ENCODE data around the gene CCNJL.

CCNJL gene

GRCh38 chr5:160245506-160246086 lies 66.8 kb downstream of the CCNJL start:
- no peak overlapping the region for H3K4me2 ChIP-seq (ENCODE audit: low read length)
- no peaks in the 10 kb centered on the region for H3F3A ChIP-seq (ENCODE audit: control insufficient read depth, insufficient read depth)
- H3K4me1 ChIP-seq (ENCODE audit: control insufficient read depth, low read length): no peaks in the 10 kb centered on the region
- no peak for TF ChIP-seq EZH2phosphoT487 (IDR thresholded peaks at IDR 0.05; ENCODE audit: borderline replicate concordance, low read length)
- TF ChIP-seq, protein P1, sequence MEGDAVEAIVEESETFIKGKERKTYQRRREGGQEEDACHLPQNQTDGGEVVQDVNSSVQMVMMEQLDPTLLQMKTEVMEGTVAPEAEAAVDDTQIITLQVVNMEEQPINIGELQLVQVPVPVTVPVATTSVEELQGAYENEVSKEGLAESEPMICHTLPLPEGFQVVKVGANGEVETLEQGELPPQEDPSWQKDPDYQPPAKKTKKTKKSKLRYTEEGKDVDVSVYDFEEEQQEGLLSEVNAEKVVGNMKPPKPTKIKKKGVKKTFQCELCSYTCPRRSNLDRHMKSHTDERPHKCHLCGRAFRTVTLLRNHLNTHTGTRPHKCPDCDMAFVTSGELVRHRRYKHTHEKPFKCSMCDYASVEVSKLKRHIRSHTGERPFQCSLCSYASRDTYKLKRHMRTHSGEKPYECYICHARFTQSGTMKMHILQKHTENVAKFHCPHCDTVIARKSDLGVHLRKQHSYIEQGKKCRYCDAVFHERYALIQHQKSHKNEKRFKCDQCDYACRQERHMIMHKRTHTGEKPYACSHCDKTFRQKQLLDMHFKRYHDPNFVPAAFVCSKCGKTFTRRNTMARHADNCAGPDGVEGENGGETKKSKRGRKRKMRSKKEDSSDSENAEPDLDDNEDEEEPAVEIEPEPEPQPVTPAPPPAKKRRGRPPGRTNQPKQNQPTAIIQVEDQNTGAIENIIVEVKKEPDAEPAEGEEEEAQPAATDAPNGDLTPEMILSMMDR (IDR thresholded peaks at IDR 0.05; ENCODE audit: low read depth, low read length, poor library complexity, severe bottlenecking): no peak
- H3K27me3 ChIP-seq (ENCODE audit: control insufficient read depth, low read length): peaks cover 5% of the 10 kb centered on the region; the same call in 1 of the 2 replicates
- no peaks in the 10 kb centered on the region for H3K9me2 ChIP-seq (replicated peaks; ENCODE audit: control insufficient read depth, low read length)
- no peak overlapping the region for H3K4me3 ChIP-seq (ENCODE audit: low read length)
- no peaks in the 10 kb centered on the region for H3K9me3 ChIP-seq (ENCODE audit: control insufficient read depth, insufficient read depth, low read length)
- no peak overlapping the region for H3K27ac ChIP-seq (ENCODE audit: low read depth, low read length)
- no peaks in the 10 kb centered on the region for H3K79me2 ChIP-seq (ENCODE audit: control insufficient read depth, low read length)
- H3K36me3 ChIP-seq (ENCODE audit: control insufficient read depth, low read length): no peaks in the 10 kb centered on the region
- no peaks in the 10 kb centered on the region for H4K20me1 ChIP-seq (ENCODE audit: control insufficient read depth, insufficient read depth, low read depth, low read length)

GRCh38 chr5:160242145-160242544 lies 70.2 kb downstream of the CCNJL start:
- Histone ChIP-seq H3K4me3 (ENCODE audit: low read length) (no peak overlapping the region), H3K4me2 (ENCODE audit: low read length) (no peak overlapping the region), H3K27me3 (ENCODE audit: control insufficient read depth, low read length) (no peaks in the 10 kb centered on the region), H3K4me1 (ENCODE audit: control insufficient read depth, low read length) (no peaks in the 10 kb centered on the region), H3K9me3 (ENCODE audit: control insufficient read depth, insufficient read depth, low read length) (no peaks in the 10 kb centered on the region), H3K79me2 (ENCODE audit: control insufficient read depth, low read length) (no peaks in the 10 kb centered on the region), H3K36me3 (ENCODE audit: control insufficient read depth, low read length) (no peaks in the 10 kb centered on the region), H4K20me1 (ENCODE audit: control insufficient read depth, insufficient read depth, low read depth, low read length) (no peaks in the 10 kb centered on the region), H3F3A (ENCODE audit: control insufficient read depth, insufficient read depth) (no peaks in the 10 kb centered on the region), H3K27ac (ENCODE audit: low read depth, low read length) (no peak overlapping the region), H3K9me2 (replicated peaks; ENCODE audit: control insufficient read depth, low read length) (no peaks in the 10 kb centered on the region)
- TF ChIP-seq EZH2phosphoT487 (IDR thresholded peaks at IDR 0.05; ENCODE audit: borderline replicate concordance, low read length): no peak
- TF ChIP-seq, protein P1 (IDR thresholded peaks at IDR 0.05; ENCODE audit: low read depth, low read length, poor library complexity, severe bottlenecking): no peak

DNA sequence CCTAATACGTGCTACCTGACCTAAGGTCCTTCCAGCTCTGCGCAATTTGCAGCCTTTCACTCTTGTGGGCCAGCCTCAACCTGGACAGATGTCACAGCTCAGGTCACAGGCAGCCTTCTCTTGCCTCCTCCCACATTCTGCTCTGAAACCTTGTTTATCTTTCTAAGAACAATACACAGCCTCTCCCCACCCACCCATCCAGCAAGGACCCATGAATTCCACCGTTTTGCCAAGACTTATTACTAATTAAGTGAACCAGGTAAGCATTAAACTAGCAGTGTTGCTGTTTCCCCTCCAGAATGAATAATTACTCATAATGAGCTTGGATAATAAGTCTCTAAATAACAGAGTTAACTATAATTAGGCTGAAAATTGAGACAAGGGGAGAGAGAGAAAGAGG lies 72.0 kb downstream of the CCNJL start:
- Histone ChIP-seq H3K4me3 (ENCODE audit: low read length) (no peak overlapping the region), H3F3A (ENCODE audit: control insufficient read depth, insufficient read depth) (no peaks in the 10 kb centered on the region), H3K9me2 (replicated peaks; ENCODE audit: control insufficient read depth, low read length) (no peaks in the 10 kb centered on the region), H3K27ac (ENCODE audit: low read depth, low read length) (no peak overlapping the region), H3K36me3 (ENCODE audit: control insufficient read depth, low read length) (no peaks in the 10 kb centered on the region), H3K4me1 (ENCODE audit: control insufficient read depth, low read length) (no peaks in the 10 kb centered on the region), H4K20me1 (ENCODE audit: control insufficient read depth, insufficient read depth, low read depth, low read length) (no peaks in the 10 kb centered on the region), H3K4me2 (ENCODE audit: low read length) (no peak overlapping the region), H3K79me2 (ENCODE audit: control insufficient read depth, low read length) (no peaks in the 10 kb centered on the region), H3K9me3 (ENCODE audit: control insufficient read depth, insufficient read depth, low read length) (no peaks in the 10 kb centered on the region), H3K27me3 (ENCODE audit: control insufficient read depth, low read length) (no peaks in the 10 kb centered on the region)
- TF ChIP-seq, protein P1 (IDR thresholded peaks at IDR 0.05; ENCODE audit: low read depth, low read length, poor library complexity, severe bottlenecking): no peak
- no peak for TF ChIP-seq EZH2phosphoT487 (IDR thresholded peaks at IDR 0.05; ENCODE audit: borderline replicate concordance, low read length)

All from DOHH2 (cell line).